BLaER1 treated with 17β-estradiol and CSF1 and Interleukin-3, amounts not matched to agents 10 nM and 100 nM (cell line): ENCODE data around the gene CPSF2.
"Not testable (repeated sequence)": the region's sequence is repeated elsewhere in the genome, so short reads cannot be mapped to it uniquely, and the experiment has no call there.

ENCODE experiments used
- H3K27ac ChIP-seq, 11 experiments: shearing (Covaris generic); formaldehyde crosslinking; 2 replicates each; pipeline ENCODE4 v1.8.1; 2022
- H3K27me3 ChIP-seq, 11 experiments: shearing (Covaris generic); formaldehyde crosslinking; 2 replicates each; pipeline ENCODE4 v1.8.1; 2022
- H3K36me3 ChIP-seq, 11 experiments: shearing (Covaris generic); formaldehyde crosslinking; 2 replicates each; pipeline ENCODE4 v1.8.1; 2022
- H3K4me1 ChIP-seq, 10 experiments: shearing (Covaris generic); formaldehyde crosslinking; 2 replicates each; pipeline ENCODE4 v1.8.1; 2022
- H3K4me2 ChIP-seq, 11 experiments: shearing (Covaris generic); formaldehyde crosslinking; 2 replicates each; pipeline ENCODE4 v1.8.1; 2022
- H3K4me3 ChIP-seq, 10 experiments: shearing (Covaris generic); formaldehyde crosslinking; 2 replicates each; pipeline ENCODE4 v1.8.1; 2022
- H3K9ac ChIP-seq, 11 experiments: shearing (Covaris generic); formaldehyde crosslinking; 2 replicates each; pipeline ENCODE4 v1.8.1; 2022
- H3K9me3 ChIP-seq, 11 experiments: shearing (Covaris generic); formaldehyde crosslinking; replicated peaks in 1 of 11; 2 replicates each; pipeline ENCODE4 v1.8.1; 2022
- H4K20me1 ChIP-seq, 11 experiments: shearing (Covaris generic); formaldehyde crosslinking; 2 replicates each; pipeline ENCODE4 v1.8.1; 2022
- Cebpa-rat ChIP-seq, 11 experiments: shearing (Covaris generic); IDR thresholded peaks; 2 replicates each; pipeline ENCODE4 v1.8.1; 2022

Gene CPSF2

DNA sequence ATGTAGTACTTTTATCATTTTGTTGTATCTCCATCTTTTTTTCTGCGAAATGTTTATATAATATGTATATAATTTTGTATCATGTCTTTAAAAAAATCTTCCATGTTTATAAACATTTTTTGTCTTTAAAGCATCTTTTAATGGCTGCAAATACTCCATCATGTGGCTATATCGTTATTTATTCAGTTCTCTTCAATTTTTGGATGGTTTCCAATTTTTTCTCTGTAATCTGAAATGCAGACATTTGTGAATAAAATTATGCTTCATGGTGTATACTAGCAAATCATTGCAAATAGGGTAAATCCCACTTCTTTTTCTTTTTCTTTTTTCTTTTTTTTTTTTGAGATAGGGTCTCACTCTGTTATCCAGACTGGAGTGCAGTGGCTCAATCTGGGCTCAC lies 54.0 kb downstream of the CPSF2 start:
- Histone ChIP-seq H3K36me3 (peaks cover 0 to 8% (median 0%) of the 10 kb centered on the region in 11 experiments; a peak in 3 of 22 replicates), H3K4me3 (no peak overlapping the region), H4K20me1 (no peaks in the 10 kb centered on the region), H3K9ac (no peak overlapping the region), H3K4me2 (no peak overlapping the region), H3K27ac (no peak overlapping the region), H3K9me3 (peaks cover 16 to 27% (median 21%) of the 10 kb centered on the region in 11 experiments), H3K4me1 (no peaks in the 10 kb centered on the region), H3K27me3 (no peaks in the 10 kb centered on the region)
- TF ChIP-seq Cebpa-rat (IDR thresholded peaks at IDR 0.05), result no peak

DNA sequence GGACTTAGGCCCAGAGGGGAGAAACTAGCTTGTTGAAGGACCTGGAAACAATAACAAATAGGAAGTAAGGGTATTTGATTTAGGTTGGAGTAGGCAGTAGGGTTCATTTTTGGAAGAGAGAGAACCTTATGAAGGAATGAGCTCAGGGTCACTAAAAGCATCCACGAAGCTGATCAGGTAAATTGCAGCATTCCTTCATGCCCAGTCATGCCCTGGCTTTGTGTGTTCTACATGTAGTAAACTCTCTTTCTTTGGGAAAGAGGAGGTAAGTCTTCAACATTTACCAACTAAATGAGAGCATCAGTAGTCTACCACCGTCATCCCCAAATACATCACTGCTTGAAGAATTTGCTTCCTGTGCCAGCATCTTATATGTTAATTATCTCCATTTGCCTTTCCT lies 54.7 kb downstream of the CPSF2 start:
- H3K9me3 ChIP-seq, result peaks cover 16 to 27% (median 21%) of the 10 kb centered on the region in 11 experiments
- H3K4me2 ChIP-seq, result no peak overlapping the region
- H3K36me3 ChIP-seq, result peaks cover 0 to 4% (median 0%) of the 10 kb centered on the region in 11 experiments; a peak in 3 of 22 replicates
- TF ChIP-seq Cebpa-rat (IDR thresholded peaks at IDR 0.05), result no peak
- no peaks in the 10 kb centered on the region for H3K27me3 ChIP-seq
- no peak overlapping the region for H3K4me3 ChIP-seq
- H3K27ac ChIP-seq, result no peak overlapping the region
- no peak overlapping the region for H3K9ac ChIP-seq
- H3K4me1 ChIP-seq, result no peaks in the 10 kb centered on the region
- H4K20me1 ChIP-seq, result no peaks in the 10 kb centered on the region

DNA sequence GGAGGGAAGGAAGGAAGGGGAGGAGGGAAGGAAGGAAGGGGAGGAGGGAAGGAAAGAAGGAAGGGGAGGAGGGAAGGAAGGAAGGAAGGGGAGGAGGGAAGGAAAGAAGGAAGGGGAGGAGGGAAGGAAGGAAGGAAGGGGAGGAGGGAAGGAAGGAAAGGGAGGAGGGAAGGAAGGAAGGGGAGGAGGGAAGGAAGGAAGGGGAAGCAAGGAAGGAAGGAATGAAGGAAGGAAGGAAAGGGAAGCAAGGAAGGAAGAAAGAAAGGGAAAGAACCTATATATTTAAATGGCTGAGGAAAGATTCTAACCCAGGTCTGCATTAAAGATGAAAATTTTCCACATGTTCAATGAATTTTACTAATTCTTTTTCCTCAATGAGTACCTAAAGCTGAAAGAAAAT lies 57.4 kb downstream of the CPSF2 start:
- H3K9ac ChIP-seq, H3K36me3 ChIP-seq, H3K27me3 ChIP-seq, H4K20me1 ChIP-seq, H3K27ac ChIP-seq, H3K4me1 ChIP-seq, H3K4me2 ChIP-seq, H3K4me3 ChIP-seq: not testable (repeated sequence)
- peaks cover 16 to 27% (median 21%) of the 10 kb centered on the region in 11 experiments for H3K9me3 ChIP-seq

GRCh38 chr14:92185559-92185958 lies 63.8 kb downstream of the CPSF2 start:
- H3K36me3 ChIP-seq, result no peaks in the 10 kb centered on the region; a peak in 1 of 22 replicates
- H3K27me3 ChIP-seq, result no peaks in the 10 kb centered on the region
- H3K4me1 ChIP-seq, result no peaks in the 10 kb centered on the region
- no peak overlapping the region for H3K9ac ChIP-seq
- no peak overlapping the region for H3K27ac ChIP-seq
- H4K20me1 ChIP-seq, result no peaks in the 10 kb centered on the region
- H3K4me2 ChIP-seq, result no peak overlapping the region
- no peak overlapping the region for H3K4me3 ChIP-seq
- TF ChIP-seq Cebpa-rat (IDR thresholded peaks at IDR 0.05), result no peak
- peaks cover 21 to 39% (median 31%) of the 10 kb centered on the region in 11 experiments for H3K9me3 ChIP-seq

- not testable (repeated sequence) for H3K9ac ChIP-seq, H3K4me3 ChIP-seq, H3K27me3 ChIP-seq, H3K4me2 ChIP-seq, H3K27ac ChIP-seq, H3K4me1 ChIP-seq, H3K36me3 ChIP-seq, H4K20me1 ChIP-seq
- peaks cover 20 to 41% (median 28%) of the 10 kb centered on the region in 11 experiments for H3K9me3 ChIP-seq
Measured at GRCh38 chr14:92187616-92188015, 65.8 kb downstream of the CPSF2 start.

- no peaks in the 10 kb centered on the region for H4K20me1 ChIP-seq
- H3K27ac ChIP-seq, result no peak overlapping the region
- H3K9me3 ChIP-seq, result peaks cover 20 to 41% (median 28%) of the 10 kb centered on the region in 11 experiments
- H3K4me2 ChIP-seq, result no peak overlapping the region
- no peak overlapping the region for H3K4me3 ChIP-seq
- no peaks in the 10 kb centered on the region for H3K27me3 ChIP-seq
- no peak for TF ChIP-seq Cebpa-rat (IDR thresholded peaks at IDR 0.05)
- no peak overlapping the region for H3K9ac ChIP-seq
- H3K36me3 ChIP-seq, result no peaks in the 10 kb centered on the region; a peak in 1 of 22 replicates
- H3K4me1 ChIP-seq, result peaks cover 0 to 12% (median 0%) of the 10 kb centered on the region in 10 experiments; a peak in 4 of 20 replicates
Measured at GRCh38 chr14:92190768-92191167, 69.0 kb downstream of the CPSF2 start.

DNA sequence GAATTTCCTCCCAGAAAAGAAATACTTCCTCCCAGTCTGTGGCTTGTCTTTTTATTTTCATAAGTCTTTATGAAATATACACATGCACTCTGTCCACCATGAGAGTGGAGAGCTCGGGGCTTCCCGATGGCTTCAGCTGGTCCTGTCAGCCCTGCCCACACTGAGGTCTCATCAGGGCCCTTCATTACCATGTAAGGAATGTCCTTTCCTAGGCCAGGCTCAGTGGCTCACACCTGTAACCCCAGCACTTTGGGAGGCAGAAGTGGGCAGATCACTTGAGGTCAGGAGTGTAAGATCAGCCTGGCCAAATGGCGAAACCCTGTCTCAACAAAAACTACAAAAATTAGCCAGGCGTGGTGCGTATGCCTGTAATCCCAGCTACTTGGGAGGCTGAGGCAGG lies 77.0 kb downstream of the CPSF2 start:
- Histone ChIP-seq H3K27ac (no peak overlapping the region), H3K36me3 (no peaks in the 10 kb centered on the region), H3K9ac (no peak overlapping the region), H3K27me3 (no peaks in the 10 kb centered on the region), H3K4me1 (peaks cover 0 to 19% (median 3%) of the 10 kb centered on the region in 10 experiments; a peak in 10 of 20 replicates), H4K20me1 (no peaks in the 10 kb centered on the region), H3K4me2 (no peak overlapping the region), H3K4me3 (no peak overlapping the region), H3K9me3 (no peaks in the 10 kb centered on the region)
- no peak for TF ChIP-seq Cebpa-rat (IDR thresholded peaks at IDR 0.05)

DNA sequence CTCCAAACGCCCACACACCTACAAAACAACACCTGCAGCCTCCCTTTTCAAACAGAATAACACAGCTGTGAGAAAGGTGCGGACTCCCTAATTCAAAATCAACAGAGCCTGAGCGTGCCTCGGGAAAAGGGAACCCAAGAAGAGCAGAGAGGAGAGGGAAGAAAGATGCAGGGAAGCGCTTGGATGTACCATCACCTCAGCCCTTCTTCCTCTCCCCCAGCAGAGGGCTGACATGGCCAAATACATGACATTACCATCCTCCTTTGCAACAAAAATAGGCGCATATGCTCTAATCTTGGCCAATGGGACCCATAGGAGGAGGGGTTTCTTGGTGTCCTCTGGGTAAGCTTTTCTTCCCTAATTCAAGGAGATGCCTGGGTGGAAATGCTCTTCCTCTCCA lies 78.0 kb downstream of the CPSF2 start:
- Histone ChIP-seq H4K20me1 (no peaks in the 10 kb centered on the region), H3K9ac (no peak overlapping the region), H3K27me3 (no peaks in the 10 kb centered on the region), H3K4me3 (no peak overlapping the region), H3K4me1 (peaks cover 0 to 18% (median 3%) of the 10 kb centered on the region in 10 experiments; a peak in 10 of 20 replicates), H3K27ac (no peak overlapping the region), H3K36me3 (no peaks in the 10 kb centered on the region), H3K9me3 (no peaks in the 10 kb centered on the region), H3K4me2 (no peak overlapping the region)
- no peak for TF ChIP-seq Cebpa-rat (IDR thresholded peaks at IDR 0.05)

DNA sequence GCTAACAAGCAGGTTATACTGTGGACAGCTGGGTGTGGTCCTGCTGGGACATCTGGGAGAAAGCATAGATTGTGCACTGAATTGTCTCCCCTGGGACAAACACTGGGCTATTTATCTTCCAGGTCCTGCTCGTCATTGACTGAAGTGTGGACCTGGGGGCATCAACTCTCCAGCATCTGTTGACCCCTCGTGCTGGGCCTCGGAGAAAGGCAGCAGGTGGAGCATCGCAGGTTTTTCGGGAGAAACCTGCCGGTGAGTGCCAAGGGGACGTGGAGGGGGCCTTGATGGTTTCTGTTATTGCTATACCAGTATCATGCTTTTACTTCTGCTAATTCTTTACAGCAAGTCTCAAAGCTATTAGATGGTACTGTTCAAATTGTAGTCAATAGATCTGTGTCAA lies 81.3 kb downstream of the CPSF2 start:
- H3K9ac ChIP-seq, result no peak overlapping the region
- H3K4me2 ChIP-seq, result no peak overlapping the region
- peaks cover 6 to 16% (median 11%) of the 10 kb centered on the region in 10 experiments; a peak in 17 of 20 replicates for H3K4me1 ChIP-seq
- no peak for TF ChIP-seq Cebpa-rat (IDR thresholded peaks at IDR 0.05)
- no peaks in the 10 kb centered on the region for H3K36me3 ChIP-seq
- no peaks in the 10 kb centered on the region for H3K9me3 ChIP-seq
- no peaks in the 10 kb centered on the region for H4K20me1 ChIP-seq
- H3K4me3 ChIP-seq, result no peak overlapping the region
- no peak overlapping the region for H3K27ac ChIP-seq
- no peaks in the 10 kb centered on the region for H3K27me3 ChIP-seq

GRCh38 chr14:92204792-92205191 lies 83.0 kb downstream of the CPSF2 start:
- no peak overlapping the region for H3K4me2 ChIP-seq
- no peak for TF ChIP-seq Cebpa-rat (IDR thresholded peaks at IDR 0.05)

More at GRCh38 chr14:92204792-92205191, 83.0 kb downstream of the CPSF2 start:
- no peaks in the 10 kb centered on the region for H4K20me1 ChIP-seq
- H3K9ac ChIP-seq, result no peak overlapping the region
- no peaks in the 10 kb centered on the region for H3K9me3 ChIP-seq
- H3K4me3 ChIP-seq, result no peak overlapping the region
- peaks cover 6 to 16% (median 11%) of the 10 kb centered on the region in 10 experiments; a peak in 17 of 20 replicates for H3K4me1 ChIP-seq
- H3K27ac ChIP-seq, result no peak overlapping the region
- H3K36me3 ChIP-seq, result no peaks in the 10 kb centered on the region
- no peaks in the 10 kb centered on the region for H3K27me3 ChIP-seq
